SK-N-MC (cell line): Measurements from ENCODE around the gene UNC50.

ENCODE experiments used
- EZH2 ChIP-seq: fragments of 200-600 bp; sonication (generic); IDR thresholded peaks from one replicate; pipeline ENCODE4 v1.6.1; 2017; ENCODE audit warnings: antibody characterized with exemption
- FOXP2 ChIP-seq: optimal IDR thresholded peaks from 2 replicates; pipeline ENCODE3; 2011; ENCODE audit warnings: mild to moderate bottlenecking, moderate library complexity; ENCODE audit not compliant: insufficient read depth; ENCODE audit errors: extremely low read length, control extremely low read depth
- POLR2AphosphoS5 ChIP-seq: IDR thresholded peaks from 2 replicates; pipeline ENCODE4 v1.6.1; 2012; ENCODE audit warnings: mild to moderate bottlenecking, low read depth, low read length, borderline replicate concordance

- TF ChIP-seq EZH2 (no peak), POLR2AphosphoS5 (no peak), FOXP2 (no peak)
These were observed 43.0 kb upstream of the UNC50 start for GRCh38 chr2:98565286-98565860.
